SKM-1 treated with dmso at 0.1 percent for 144 hours (cell line): ENCODE results near the gene LEP.
A peak's percentile ranks its signal among the peaks of the same experiment; 100 is the strongest.

Source experiments
- DNase-seq: peaks from one replicate; lab custom pipeline; 2025; ENCODE audit not compliant: unreplicated experiment; lab: John Stamatoyannopoulos, UW

Gene LEP

GRCh38 chr7:128240696-128241386 is at the start of gene LEP:
LEP (plus strand) TSS chr7:128241278; CDS start chr7:128252019, 10,741 bp downstream.
- DNase-seq = no peak

DNA sequence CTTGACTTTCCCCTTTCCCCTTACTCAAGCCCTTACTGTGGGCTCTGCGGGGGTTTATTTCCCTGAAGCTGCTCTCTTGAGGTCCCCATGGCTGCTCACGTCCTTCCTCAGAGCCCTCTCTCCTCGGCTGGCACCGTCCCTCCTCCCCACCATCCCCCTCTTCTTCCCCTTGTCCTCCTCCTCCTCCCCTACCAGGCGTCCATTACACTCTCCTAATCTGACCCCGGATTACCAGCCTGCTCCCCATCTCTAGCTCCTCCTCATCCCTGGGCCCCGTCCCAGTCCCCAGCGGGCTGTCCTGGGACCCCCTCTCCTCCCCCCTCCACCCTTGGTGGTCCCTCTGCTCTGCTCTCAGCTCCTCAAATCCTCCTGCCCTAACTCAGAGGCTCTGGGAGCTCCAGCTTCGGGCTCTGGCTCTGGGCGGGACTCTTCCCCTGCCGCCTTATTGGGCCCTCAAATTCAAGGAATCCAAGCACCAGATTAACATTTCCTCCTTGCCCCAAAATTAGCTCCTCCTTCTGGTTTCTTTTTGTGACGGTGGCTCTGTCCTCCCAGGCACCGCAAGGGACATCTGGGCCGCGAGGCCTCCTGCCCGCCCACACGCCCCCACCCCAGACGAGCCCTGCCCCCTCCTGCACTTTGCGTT is 48.5 kb upstream of the LEP start:
- DNase-seq = no peak

DNA sequence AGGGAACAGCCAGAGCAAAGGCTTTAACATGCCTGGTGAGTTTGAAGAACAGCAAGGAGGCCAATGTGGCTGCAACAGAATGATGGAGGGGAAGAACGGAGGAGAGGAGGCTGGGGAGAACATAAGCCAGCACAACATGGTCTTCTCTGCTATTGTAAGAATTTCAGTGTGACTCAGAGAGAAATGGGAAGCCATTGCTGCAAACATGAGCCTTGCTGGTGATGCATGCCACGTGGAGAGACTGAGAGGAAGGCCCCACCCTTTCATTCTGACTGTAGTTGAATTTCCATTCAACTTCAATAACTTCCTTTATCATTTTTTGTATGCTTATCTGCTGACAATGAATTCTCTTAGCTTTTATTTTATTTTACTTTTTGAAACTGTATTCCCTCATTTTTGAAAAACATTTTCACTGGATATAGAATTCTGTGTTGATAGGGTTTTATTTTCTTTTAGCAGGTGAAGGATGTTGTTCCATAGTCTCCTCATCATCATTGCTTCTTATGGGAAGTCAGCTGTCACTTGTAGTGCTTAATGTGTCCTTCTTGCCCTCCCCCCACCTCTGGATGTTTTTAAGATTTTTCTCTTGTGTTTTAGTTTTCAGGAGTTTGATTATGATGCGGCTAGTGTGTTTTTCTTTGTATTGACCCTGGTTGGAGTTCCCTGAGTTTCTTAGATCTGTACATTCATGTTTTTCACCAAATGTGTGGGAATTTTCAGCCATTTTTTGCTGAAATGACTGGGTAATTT is 46.4 kb upstream of the LEP start:
- DNase-seq = no peak

- no peak for DNase-seq
Observed at GRCh38 chr7:128197589-128197988, 43.5 kb upstream of the LEP start.

DNA sequence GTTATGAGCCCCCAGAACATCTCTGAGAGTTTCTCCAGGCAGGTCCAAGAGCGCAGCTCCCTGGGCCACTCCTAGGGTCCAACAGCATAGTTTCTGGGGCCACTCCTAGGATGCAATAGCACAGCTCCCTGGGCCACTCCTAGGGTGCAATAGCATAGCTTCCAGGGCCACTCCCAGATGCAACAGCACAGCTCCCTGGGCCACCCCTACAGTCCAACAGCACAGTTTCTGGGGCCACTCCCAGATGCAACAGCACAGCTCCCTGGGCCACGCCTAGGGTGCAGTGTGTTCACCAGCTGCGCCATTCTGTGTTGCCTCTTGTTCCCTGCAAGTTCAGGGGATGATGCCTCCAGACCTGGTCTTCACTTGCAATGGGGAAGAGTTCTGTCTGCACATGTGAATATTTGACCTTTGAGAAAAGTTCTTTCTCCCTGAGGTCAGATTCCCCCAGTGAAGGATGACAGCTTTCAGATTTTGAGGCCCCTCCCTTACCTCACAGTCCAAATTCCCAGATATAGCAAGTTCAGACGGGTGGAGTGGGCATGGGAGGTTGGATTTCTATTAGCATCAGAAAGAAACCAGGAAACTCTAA is 43.0 kb upstream of the LEP start:
- no peak for DNase-seq

DNA sequence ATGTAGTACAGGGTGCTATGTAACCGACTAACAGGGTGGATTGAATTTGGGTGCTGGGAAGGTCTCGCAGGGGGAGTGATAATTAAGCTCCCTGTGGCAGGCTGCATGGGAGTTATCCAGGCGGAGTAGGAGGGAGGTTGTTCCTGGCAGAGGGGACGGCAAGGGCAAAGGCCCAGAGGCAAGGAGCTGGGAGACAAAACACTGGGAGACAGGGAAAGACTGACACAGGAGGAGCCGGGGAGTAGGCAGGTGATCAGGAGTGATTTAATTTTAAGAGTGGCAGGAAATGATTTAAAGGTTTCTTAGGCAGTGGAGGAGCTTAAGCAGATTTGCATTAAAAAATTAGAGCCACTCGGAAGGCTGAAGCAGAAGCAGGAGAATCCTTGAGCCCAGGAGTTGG is 40.7 kb upstream of the LEP start:
- DNase-seq = no peak

- DNase-seq = no peak
Observed at GRCh38 chr7:128201067-128201689, 39.9 kb upstream of the LEP start.

GRCh38 chr7:128201690-128202085 is 39.4 kb upstream of the LEP start:
- DNase-seq = no peak

DNA sequence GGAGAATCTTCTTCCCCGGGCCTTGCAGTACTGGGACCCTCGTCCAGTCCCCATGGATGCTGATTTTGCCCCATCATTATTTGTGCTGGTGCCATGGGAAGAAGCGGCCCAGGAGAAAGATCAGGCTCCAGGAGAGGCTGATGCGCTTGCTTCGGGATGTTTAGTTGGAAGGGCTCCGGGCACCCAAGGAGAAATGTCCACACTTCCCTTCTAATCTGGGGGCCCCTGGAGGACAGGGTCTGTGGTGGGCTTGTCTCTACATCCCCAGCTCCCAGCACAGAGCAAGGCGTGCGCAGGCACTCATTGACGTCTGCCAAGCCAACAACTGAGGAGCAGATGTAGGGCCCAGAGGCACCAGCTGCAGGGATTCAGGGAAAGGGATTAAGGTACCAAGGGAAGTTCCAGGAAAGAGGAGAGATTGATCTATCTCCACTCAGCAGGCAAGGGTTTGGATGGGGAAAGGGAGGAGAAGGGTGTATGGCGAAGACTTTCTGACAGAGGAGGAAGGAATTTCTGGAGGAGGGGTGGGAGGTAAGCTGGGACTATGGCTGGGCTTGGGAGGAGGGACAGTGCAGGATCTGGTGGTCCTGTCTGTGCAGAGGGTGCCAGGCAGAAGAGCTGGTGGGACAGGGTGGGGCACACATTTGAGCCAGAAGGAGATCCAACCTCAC is 38.7 kb upstream of the LEP start:
- no peak for DNase-seq

GRCh38 chr7:128203047-128203491 is 38.0 kb upstream of the LEP start:
- no peak for DNase-seq

- DNase-seq = no peak
Observed at GRCh38 chr7:128203710-128204214, 37.3 kb upstream of the LEP start.

DNA sequence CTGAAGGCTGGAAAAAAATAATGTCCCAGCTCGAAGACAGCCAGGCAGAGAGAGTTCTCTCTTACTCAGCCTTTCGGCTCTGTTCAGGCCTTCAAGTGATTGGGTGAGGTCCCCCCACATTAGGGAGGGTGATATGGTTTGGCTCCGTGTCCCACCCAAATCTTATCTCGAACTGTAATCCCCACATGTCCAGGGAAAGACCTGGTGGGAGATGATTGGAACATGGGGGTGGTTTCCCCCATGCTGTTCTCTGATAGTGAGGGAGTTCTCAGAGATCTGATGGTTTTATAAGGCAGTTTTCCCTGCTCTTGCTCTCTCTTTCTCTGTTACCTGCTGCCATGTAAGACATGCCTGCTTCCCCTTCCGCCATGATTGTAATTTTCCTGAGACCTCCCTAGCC is 36.6 kb upstream of the LEP start:
- no peak for DNase-seq

DNA sequence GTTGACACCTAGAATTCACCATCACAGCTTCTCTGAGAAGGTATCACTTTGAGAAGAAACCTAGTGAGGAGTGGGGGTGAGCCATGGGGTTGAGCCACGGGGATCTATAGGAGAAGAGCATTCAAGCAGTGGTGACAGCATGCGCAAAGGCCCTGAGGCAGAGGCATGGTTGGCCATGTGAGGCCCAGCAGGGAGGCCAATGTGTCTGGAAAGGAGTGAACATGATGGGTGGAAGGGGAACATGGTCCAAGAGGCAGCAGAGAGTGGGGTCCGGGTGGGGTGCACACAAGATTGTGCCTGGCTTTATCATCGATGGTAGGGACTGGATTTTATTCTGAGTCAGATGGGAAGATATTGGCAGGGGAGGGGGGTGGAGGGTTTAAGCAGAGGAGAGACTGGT is 36.0 kb upstream of the LEP start:
- no peak for DNase-seq

- DNase-seq = no peak
Observed at GRCh38 chr7:128206017-128206746, 34.9 kb upstream of the LEP start.

DNA sequence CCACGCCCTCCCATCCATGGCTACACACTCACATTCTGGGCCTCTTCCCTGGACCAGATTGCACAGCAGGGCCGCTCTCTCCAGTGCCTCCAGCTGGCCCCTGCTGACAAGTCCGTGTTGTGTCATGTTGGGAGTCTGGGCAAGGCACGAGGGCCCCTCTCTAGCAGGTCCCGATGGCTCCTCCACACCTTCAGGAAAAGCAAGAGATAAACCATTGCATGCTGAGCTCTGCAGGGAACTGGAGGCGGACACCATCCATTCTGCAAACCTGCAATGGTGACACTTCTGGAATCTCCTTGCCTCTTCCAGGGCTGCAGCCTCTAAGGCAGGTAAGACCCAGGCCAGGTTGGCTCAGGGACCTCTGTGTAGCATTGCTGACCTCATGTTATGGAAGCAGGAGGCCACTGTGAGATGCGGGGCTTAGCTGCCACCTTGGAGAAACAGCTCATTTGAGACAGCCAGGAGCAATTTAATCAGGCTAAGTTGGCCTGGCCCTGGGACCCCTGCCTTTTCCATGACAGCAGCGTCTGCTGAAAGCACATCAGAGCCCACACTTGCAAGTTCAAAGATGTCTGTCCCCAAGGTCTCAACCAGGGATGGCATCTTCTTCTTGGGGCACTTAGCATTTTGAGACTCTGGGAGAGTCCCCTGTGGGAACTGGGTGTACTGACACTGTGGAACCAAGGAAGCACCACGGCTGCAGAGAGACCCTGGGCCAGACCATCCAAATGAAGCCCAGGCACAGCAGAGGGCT is 34.2 kb upstream of the LEP start:
- no peak for DNase-seq

DNA sequence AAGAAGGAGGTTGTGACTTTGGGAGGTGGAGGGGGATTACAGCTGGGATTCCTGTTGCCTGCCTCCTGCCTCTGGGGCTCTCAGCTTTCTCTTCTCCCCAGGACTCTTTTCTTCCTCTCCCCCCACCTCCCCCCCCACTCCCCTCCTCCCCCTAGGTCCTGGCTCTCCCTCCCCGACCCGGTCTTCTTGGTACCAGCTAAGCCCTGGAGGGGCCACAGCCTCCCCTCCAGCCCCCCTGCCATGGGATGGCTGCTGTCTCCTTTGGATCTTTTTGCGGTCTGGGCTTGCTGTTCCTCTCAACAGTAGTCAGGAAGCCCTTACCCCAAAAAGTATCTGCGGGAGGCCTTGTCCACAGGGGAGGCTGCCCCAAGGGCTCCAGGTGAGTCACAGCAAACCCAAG is 33.5 kb upstream of the LEP start:
- DNase-seq = no peak

DNA sequence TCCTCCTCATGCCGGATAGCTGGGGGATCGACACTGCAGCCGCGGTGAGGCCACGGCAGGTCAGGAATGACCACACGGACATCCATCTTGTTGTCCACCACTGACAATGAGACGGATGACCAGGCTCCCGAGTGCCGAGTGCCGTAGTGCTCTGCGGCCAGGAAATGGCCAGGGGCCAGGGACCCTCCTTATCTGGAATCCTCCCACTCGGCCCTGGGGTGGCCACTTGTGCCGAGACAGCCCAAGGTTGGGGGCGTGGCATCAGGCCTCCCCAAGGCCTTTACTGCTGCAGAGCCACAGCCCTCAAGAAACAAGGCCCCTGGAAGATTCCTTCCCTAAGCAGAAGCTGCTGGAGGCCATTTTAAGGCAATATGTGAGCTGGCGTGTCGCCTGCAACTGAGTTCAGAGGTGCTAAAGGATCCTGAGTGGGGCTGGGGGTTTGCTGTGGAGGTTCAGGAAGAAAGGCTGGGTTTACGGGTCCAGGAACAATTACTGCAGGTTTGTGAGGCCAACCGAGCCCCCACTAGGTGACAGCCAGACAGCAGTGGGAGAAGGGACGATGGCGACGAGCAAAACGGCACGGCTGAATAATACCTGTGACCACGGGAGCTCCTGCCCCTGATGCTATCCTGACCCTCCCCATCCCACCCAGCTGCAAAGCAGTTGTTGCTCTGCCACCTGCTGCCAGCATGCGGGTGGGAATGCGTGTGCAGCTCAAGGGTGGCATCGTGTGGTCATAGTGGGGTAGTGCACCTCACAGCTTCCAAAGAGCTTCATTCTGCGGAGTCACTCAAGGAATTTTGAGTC is 31.6 kb upstream of the LEP start:
- DNase-seq = peak; percentile 68

DNA sequence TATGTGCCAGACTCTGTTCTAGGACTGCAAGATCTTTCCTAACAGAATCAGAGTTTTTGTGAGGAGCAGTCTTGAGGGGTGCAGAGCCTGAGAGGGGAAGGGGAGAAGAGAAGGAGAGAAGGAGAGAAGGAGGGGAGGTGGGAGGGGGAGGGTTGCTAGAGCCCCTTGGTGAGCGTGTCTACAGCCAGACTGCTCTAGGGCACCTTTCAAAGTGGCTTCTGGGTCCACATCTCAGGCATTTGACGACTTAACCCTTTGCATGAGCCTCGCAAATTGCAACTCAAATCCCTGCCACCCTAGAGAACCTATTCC is 31.1 kb upstream of the LEP start:
- no peak for DNase-seq
